RPMI7951 (cell line): ENCODE results near the gene BTNL9. TPM values are rescaled to one million over a fixed set of nuclear protein-coding genes. Genes with fewer than 3 reads are reported as not detected.
"Not testable (repeated sequence)": the region's sequence is repeated elsewhere in the genome, so short reads cannot be mapped to it uniquely, and the experiment has no call there.

ENCODE experiments used
- DNase-seq: peaks from one replicate; pipeline ENCODE4 v3.0.0-alpha.2; 2012; ENCODE audit warnings: low read depth
- total RNA-seq: library from RNA; depleted of rRNA; stranded (reverse); fragments of >200 nt; shearing (Covaris generic); gene quantifications from 2 replicates; pipeline ENCODE4 v1.2.3, GENCODE V29; 2014

BTNL9 gene
- total RNA-seq, 1 experiment from 2014 or later: not detected

GRCh38 chr5:181061645-181062044 lies 21.6 kb downstream of the BTNL9 start:
- DNase-seq: no peak

DNA sequence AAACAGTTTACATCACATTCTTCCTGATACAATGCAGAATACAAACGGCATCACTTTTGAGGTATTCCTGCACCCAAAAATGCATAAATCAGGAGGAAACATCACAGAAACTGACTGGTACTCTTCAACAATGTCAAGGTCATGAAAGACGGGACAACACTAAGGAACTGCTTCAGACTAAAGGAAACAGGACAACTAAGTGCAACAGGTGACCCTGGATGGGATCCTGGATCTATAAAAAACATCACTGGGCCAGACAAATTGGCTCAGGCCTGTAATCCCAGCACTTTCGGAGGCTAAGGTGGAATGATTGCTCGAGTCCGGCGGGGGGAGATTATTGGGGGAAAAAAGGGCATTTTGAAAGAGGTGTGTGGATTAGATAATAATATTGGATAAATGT lies 22.6 kb downstream of the BTNL9 start:
- no peak for DNase-seq

DNA sequence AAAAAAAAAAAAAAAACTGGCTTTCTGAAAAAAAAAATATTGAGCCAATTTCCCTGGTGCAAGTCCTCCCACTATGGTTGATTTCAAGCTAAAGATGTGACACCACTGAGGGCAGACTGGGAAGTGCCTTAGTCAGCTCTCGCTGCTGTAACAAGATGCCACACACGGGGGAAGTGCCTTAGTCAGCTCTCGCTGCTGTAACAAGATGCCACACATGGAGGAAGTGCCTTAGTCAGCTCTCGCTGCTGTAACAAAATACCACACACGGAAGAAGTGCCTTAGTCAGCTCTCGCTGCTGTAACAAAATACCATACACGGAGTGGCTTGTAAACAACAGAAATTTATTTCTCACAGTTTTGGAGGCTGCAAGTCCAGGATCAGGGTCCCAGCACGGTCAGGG lies 23.4 kb downstream of the BTNL9 start:
- no peak for DNase-seq

- DNase-seq: no peak
These were observed 24.9 kb downstream of the BTNL9 start for GRCh38 chr5:181064987-181065386.

GRCh38 chr5:181069767-181070491 lies 29.9 kb downstream of the BTNL9 start:
- no peak for DNase-seq

DNA sequence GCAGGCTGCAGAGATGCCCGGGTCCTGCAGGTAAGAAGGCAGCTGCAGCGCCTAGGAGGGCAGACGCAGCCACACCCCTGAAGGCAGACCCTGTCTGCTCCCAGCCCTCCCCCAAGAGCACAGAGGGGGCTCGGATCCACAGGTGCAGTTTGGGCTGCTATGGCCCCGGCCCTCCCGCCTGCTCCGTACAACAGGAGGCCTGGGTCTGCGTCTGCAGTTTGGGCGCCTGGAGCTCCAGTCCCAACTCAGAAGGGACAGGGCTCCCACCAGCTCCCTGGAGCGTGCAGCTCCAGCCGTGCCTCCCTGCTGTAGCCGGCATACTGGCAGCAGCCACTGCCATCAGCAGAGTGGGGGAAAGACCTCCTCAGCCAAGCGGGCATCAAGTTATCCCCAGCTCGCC lies 30.5 kb downstream of the BTNL9 start:
- no peak for DNase-seq

GRCh38 chr5:181071257-181071656 lies 31.2 kb downstream of the BTNL9 start:
- no peak for DNase-seq

GRCh38 chr5:181076920-181077319 lies 36.9 kb downstream of the BTNL9 start:
- DNase-seq: no peak

DNA sequence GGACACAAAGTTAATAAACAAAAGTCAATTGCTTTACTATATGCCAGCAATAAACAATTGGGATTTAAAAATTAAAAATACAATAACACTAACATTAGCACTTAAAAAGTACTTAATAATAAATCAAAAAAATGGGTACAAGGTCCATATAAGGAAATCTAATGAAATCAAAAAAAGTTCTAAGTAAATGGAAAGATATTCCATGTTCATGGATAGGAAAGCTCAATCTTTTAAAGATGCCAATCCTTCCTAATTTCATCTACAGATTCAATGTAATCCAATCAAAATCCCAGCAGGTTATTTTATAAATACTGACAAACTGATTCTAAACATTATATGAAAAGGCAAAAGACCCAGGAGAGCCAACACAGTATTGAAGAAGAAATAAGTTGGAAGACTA lies 41.9 kb downstream of the BTNL9 start:
- no peak for DNase-seq

GRCh38 chr5:181084621-181085195 lies 44.6 kb downstream of the BTNL9 start:
- DNase-seq: no peak

DNA sequence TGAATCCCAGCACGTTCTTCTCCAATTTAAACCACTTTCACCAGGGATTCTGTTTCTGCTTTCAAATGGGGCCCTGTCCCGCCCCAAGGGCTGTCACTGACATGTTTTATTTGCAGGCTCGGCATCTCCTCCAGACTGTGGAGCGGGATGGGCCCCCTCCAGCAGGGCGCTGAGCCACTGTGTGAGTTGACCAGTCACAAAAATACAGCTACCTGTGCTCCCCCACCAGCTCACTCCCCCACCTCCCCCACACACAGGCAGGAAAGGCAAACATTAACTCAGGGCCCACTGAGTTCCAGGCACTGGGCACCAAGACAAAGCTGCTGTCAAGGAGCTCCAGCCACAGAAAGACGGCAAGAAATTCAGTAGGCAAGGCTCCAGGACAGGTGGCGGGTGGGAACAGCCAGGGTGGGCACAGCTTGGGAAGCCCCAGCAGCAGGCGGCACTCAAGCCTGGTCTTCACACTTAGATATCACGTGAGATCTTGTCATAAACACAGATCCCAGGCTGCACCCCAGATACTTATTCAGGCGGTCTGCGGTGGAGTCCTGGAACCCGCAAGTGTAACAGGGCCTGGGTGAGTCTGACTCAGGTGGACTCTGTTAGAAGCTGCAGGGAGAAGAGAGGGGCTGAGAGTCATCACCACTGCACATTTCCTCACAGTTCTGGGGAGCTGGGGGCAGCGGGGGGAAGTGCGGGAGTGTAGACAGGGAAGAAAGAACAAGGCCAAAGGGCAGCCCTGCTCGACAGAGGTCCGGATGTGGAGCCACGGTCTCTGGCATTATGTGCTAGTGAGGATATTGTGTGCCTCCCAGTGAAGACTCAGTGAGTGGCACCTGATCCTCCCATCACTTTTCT lies 46.2 kb downstream of the BTNL9 start:
- no peak for DNase-seq

DNA sequence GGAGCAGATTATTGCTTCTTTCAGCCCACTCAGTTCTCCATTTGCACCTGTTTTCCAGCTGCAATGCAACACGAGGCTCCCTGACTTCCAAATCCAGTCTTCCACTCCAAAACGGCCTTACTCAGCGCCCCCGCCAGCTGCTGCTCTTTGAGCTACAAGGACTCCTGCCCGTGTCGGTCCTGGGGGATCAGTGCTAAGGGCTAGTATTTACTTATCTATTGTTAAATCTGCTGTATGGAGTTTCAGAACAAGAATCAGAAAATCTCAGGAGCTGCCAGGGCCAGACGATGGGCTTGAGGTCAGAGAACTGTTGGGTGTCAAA lies 46.8 kb downstream of the BTNL9 start:
- no peak for DNase-seq

DNA sequence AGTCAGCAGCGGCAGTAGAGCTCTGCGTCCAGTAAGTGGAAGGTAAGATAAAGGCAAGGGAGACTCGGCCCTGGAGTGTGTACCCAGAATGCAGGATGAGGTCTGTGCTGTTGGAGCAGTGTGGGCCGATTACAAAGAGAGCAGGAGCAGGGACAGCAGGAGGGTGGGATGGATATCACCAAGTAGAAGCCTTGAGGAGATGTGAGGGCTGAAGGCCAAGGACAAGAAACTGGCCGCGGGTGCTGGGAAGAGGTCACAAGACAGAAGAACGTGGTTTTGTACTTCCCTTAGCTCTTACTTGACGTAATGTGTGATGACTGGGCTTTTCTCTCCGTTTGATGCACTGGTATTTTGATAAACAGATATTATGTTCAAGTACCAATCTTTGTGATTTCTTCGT lies 47.2 kb downstream of the BTNL9 start:
- no peak for DNase-seq

DNA sequence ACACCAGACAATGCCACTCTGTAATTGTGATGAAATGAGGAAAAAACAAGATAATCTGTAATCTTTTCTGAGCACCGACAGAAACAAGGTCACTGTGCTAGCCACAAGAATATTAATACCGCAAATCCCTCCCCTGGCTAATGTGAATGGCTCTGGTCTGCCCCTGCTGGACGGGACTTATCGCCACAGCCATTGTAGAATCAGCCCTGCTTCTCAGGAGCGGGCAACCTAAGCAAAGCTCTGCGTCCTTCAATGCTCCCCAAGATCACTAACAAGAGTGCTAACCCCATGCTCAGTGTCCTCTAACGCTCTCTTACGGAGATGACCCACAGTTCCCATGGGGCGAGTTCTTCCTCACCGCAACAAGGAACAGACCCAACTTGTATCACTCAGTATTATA lies 48.2 kb downstream of the BTNL9 start:
- DNase-seq: no peak

- no peak for DNase-seq
These were observed 52.4 kb downstream of the BTNL9 start for GRCh38 chr5:181092428-181092827.

DNA sequence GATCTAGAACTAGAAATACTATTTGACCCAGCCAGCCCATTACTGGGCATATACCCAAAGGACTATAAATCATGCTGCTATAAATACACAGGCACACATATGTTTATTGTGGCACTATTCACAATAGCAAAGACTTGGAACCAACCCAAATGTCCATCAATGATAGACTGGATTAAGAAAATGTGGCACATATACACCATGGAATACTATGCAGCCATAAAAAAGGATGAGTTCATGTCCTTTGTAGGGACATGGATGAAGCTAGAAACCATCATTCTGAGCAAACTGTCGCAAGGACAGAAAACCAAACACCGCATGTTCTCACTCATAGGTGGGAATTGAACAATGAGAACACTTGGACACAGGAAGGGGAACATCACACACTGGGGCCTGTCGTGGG lies 55.1 kb downstream of the BTNL9 start:
- DNase-seq: not testable (repeated sequence)

- DNase-seq: not testable (repeated sequence)
These were observed 56.8 kb downstream of the BTNL9 start for GRCh38 chr5:181096721-181097382.

DNA sequence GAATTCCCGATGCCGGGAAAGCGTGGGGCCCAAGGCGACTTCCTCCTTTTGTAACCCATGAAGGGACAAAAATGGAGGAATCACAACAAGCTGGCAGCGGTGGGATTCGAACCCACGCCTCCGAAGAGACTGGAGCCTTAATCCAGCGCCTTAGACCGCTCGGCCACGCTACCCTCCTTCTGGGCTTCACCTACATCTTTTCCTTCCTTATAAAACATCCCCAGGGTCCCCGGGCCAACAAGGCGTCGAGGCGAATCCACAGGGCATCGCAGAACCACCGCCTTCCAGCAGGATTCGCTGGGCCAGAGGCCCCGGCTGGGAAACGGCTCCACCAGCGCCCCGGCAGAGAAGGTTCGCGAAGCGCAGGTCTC lies 57.3 kb downstream of the BTNL9 start:
- not testable (repeated sequence) for DNase-seq

DNA sequence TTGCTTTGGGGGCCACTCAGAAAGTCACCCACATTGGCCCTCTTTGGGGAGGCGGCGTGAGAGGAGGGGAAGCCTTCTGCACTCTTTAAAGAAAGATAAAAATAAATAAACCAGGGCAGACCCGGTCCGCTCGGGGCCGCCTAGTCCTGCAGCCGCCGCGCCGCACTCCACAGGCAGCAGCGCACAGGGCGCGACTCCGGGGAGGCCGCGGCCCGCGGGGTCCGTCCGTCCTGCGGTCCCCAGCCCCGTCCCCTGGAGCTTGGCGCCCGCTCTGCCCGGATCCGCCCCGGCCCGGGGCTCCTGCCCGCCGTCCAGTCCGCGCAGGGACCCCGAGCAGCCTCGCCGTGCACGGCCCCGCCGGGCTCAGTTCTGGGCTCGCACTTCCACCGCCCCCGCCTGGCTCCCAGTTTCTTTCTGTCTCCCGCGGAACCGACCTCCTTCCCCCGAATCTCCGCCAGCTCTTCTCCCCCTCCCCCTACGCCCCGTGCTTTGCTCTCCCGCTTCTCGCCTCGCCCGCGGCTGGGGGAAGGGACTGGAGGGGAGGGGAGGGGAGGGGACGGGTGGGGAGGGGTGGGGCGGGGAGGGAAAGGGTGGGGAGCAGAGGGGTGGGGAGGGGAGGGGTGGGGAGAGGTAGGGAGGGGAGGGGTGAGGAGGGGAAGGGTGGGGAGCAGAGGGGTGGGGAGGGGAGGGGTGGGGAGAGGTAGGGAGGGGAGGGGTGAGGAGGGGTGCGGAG lies 57.9 kb downstream of the BTNL9 start:
- DNase-seq: not testable (repeated sequence)

GRCh38 chr5:181098762-181099601 lies 58.9 kb downstream of the BTNL9 start:
- no peak for DNase-seq

- DNase-seq: no peak
These were observed 59.6 kb downstream of the BTNL9 start for GRCh38 chr5:181099602-181100086.
